ENCODE results near the gene DYNC1LI1. TPM values are rescaled to one million over a fixed set of nuclear protein-coding genes. Genes with fewer than 3 reads are reported as not detected.
"Not testable (repeated sequence)": the region's sequence is repeated elsewhere in the genome, so short reads cannot be mapped to it uniquely, and the experiment has no call there.

The DYNC1LI1 gene
- total RNA-seq, 3 donors from 2014 or later, result 16.7 to 26.5 (median 19.9) TPM

DNA sequence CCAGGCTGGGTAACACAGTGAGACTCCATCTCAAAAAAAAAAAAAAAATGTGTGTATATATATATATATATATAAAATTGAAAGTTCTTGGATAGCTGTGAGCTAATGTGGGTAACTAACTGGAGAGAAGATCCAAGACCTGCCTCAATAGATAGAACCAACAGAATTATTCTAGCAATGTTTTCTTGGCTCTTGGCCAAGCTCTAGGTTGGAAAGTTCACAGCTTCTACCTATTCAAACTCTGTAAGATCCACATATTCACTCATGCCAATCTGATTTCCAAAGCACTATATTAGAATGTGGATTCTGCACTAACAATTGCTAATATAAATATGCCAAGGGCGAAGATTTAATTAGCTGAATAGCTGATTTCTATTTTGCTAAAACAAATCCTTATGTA is 38.2 kb downstream of the DYNC1LI1 start:
- H3K4me1 ChIP-seq (ENCODE audit: low read depth), result no peaks in the 10 kb centered on the region
- ATAC-seq, result no peak
- no peak for DNase-seq
- intact Hi-C loops (cut with DNase I, micrococcal nuclease), result no loop called here
- no peaks in the 10 kb centered on the region for H3K9me3 ChIP-seq
- TF ChIP-seq, protein P1, sequence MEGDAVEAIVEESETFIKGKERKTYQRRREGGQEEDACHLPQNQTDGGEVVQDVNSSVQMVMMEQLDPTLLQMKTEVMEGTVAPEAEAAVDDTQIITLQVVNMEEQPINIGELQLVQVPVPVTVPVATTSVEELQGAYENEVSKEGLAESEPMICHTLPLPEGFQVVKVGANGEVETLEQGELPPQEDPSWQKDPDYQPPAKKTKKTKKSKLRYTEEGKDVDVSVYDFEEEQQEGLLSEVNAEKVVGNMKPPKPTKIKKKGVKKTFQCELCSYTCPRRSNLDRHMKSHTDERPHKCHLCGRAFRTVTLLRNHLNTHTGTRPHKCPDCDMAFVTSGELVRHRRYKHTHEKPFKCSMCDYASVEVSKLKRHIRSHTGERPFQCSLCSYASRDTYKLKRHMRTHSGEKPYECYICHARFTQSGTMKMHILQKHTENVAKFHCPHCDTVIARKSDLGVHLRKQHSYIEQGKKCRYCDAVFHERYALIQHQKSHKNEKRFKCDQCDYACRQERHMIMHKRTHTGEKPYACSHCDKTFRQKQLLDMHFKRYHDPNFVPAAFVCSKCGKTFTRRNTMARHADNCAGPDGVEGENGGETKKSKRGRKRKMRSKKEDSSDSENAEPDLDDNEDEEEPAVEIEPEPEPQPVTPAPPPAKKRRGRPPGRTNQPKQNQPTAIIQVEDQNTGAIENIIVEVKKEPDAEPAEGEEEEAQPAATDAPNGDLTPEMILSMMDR (IDR thresholded peaks at IDR 0.05), result no peak
- H3K4me3 ChIP-seq, result no peak overlapping the region
- H3K36me3 ChIP-seq (ENCODE audit: low read depth), result no peaks in the 10 kb centered on the region

DNA sequence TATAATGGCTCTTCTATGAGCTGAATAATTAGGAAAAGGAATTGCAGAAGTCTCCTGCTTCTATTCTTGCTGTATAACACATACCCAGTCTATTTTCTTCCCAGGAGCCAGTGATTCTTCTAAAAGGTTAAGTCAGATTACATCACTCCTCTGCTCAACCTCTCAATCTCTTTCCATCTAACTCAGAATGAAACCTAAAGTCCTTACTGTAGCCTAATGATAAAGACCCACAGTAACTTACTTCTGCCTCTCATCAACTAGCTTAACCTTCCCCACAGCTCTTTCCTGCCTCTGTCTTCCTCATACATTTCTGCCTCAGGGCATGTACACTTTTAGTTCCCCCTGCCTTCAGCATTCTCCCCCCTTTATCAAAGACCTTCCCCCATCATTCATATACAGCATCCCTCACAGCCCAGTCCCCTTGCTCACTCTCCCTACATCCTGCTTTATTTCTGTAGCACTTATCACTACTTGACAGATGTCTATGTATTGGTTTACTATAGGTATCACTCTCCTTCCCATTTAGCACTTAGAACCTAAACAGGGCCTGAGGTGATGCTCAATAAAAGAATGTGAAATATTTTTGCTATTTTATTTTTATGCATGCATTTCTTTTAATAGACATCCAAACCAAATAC is 39.5 kb downstream of the DYNC1LI1 start:
- ATAC-seq, result no peak
- H3K36me3 ChIP-seq (ENCODE audit: low read depth), result no peaks in the 10 kb centered on the region
- TF ChIP-seq, protein P1 (IDR thresholded peaks at IDR 0.05), result no peak
- H3K4me1 ChIP-seq (ENCODE audit: low read depth), result no peaks in the 10 kb centered on the region
- intact Hi-C loops (cut with DNase I, micrococcal nuclease), result no loop called here
- no peak overlapping the region for H3K4me3 ChIP-seq
- no peak for DNase-seq
- no peaks in the 10 kb centered on the region for H3K9me3 ChIP-seq

DNA sequence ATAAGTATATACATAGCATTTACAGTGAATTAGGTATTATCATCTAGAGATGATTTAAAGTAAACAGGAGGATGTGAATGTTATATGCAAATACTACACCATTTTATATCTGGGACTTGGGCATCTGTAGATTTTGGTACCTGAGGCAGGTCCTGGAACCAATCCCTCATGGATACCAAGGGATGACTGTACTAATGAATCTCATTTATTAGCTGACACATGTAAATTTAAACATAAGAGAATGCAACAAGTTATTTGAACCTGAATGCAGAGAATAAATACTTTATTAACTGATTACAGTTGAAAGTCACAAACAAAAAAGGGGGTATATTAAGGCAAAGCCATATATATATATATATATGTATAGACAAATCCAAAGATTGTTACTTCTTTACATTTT is 44.9 kb downstream of the DYNC1LI1 start:
- Histone ChIP-seq H3K4me3 (no peak overlapping the region), H3K4me1 (ENCODE audit: low read depth) (no peaks in the 10 kb centered on the region), H3K9me3 (no peaks in the 10 kb centered on the region), H3K36me3 (ENCODE audit: low read depth) (no peaks in the 10 kb centered on the region)
- DNase-seq (no peak), ATAC-seq (no peak)
- TF ChIP-seq, protein P1 (IDR thresholded peaks at IDR 0.05), result no peak
- intact Hi-C loops (cut with DNase I, micrococcal nuclease), result no loop called here

DNA sequence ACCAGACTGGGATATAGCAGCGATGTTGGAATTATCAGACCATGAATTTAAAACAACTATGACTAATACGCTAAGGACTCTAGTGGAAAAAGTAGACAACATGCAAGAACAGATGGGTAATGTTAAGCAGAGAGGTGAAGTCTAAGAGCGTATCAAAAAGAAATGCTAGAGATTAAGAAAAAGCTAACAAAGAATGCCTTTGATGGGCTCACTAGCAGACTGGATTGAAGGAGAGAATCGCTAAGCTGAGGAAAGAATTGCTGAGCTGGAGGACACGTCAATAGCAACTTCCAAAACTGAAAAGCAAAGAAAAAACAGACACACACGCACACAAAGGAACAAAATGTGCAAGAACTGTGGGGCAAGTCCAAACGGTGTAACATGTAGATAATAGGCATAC is 48.0 kb downstream of the DYNC1LI1 start:
- Histone ChIP-seq H3K4me3 (no peak overlapping the region), H3K9me3 (no peaks in the 10 kb centered on the region), H3K36me3 (ENCODE audit: low read depth) (no peaks in the 10 kb centered on the region), H3K4me1 (ENCODE audit: low read depth) (no peaks in the 10 kb centered on the region)
- DNase-seq, result no peak
- ATAC-seq, result no peak
- TF ChIP-seq, protein P1 (IDR thresholded peaks at IDR 0.05), result no peak
- intact Hi-C loops (cut with DNase I, micrococcal nuclease), result no loop called here

DNA sequence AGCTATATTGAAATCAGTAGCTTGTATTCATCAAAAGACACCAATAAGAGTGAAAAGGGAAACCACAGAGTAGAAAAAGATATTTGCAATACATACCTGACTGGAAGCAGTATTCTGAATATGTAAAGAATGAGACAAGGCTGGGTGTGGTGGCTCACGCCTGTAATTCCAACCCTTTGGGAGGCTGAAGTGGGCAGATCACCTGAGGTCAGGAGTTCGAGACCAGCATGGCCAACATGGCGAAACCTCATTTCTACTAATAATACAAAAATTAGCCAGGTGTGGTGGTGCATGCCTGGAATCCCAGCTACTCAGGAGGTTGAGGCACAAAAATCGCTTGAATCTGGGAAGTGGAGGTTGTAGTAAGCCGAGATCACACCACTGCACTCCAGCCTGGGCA is 51.7 kb downstream of the DYNC1LI1 start:
- H3K4me1 ChIP-seq (ENCODE audit: low read depth); ATAC-seq; H3K4me3 ChIP-seq; H3K9me3 ChIP-seq; H3K36me3 ChIP-seq (ENCODE audit: low read depth); DNase-seq: not testable (repeated sequence)
- intact Hi-C loops (cut with DNase I, micrococcal nuclease), result loop anchor here in 1 of 2 donors (10.0 kb wide), 1 partner anchor 146 kb away; no protein-coding TSS in a partner anchor

DNA sequence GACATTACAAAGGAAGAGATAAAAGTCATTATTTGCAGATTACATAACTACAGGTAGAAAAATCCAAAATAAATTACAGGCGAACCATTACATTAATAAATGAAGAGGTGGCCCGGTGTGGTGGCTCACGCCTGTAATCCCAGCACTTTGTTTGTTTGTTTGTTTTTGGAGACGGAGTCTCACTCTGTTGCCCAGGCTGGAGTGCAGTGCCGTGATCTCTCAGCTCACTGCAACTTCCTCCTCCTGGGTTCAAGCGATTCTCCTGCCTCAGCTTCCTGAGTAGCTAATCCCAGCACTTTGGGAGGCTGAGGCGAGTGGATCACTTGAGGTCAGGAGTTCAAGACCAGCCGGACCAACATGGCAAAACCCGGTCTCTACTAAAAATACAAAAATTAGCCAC is 53.9 kb downstream of the DYNC1LI1 start:
- not testable (repeated sequence) for H3K36me3 ChIP-seq (ENCODE audit: low read depth); ATAC-seq; H3K4me3 ChIP-seq; H3K9me3 ChIP-seq; H3K4me1 ChIP-seq (ENCODE audit: low read depth); DNase-seq
- intact Hi-C loops (cut with DNase I, micrococcal nuclease), result loop anchor here in 1 of 2 donors (10.0 kb wide), 1 partner anchor 148 kb away; no protein-coding TSS in a partner anchor

DNA sequence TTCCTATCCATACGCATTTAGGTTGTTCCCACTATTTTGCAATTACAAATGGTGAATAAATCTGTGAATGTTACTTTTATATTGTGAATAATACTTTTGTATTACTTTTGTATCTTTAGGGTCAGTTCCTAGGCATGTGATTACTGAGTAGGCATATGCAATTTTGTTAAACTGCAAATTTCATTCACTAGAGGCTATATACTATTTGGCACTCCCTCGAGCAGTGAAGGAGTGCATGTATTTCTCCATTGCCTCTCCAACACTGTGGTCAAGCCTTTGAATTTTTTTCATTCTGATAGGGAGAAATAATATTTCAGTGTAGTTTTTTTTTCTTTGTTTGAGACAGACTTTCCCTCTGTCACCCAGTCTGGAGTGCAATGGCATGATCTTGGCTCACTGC is 59.7 kb downstream of the DYNC1LI1 start:
- ATAC-seq, result no peak
- TF ChIP-seq, protein P1 (IDR thresholded peaks at IDR 0.05), result no peak
- H3K4me3 ChIP-seq, result no peak overlapping the region

More for the DNA sequence above, 59.7 kb downstream of the DYNC1LI1 start:
- Histone ChIP-seq H3K9me3 (no peaks in the 10 kb centered on the region), H3K4me1 (ENCODE audit: low read depth) (no peaks in the 10 kb centered on the region), H3K36me3 (ENCODE audit: low read depth) (no peaks in the 10 kb centered on the region)
- DNase-seq, result no peak
- intact Hi-C loops (cut with DNase I, micrococcal nuclease), result loop anchor here in 1 of 2 donors (10.0 kb wide), 1 partner anchor 154 kb away; no protein-coding TSS in a partner anchor
